HG03039 (cell line): ENCODE measurements around the gene VIPR1.

ENCODE experiments used
- ATAC-seq: cut with Tn5 transposase; IDR thresholded peaks from one replicate; pipeline ENCODE4 v1.9.1; 2021; ENCODE audit warnings: mild to moderate bottlenecking, moderate library complexity; ENCODE audit not compliant: unreplicated experiment

Gene VIPR1

GRCh38 chr3:42493126-42493797, 9.2 kb upstream of the VIPR1 start:
- no peak for ATAC-seq

- no peak for ATAC-seq
Measured at GRCh38 chr3:42493798-42494151, 8.7 kb upstream of the VIPR1 start.

GRCh38 chr3:42495393-42495792, 7.0 kb upstream of the VIPR1 start:
- ATAC-seq: no peak

GRCh38 chr3:42497009-42497731, 5.3 kb upstream of the VIPR1 start:
- ATAC-seq: no peak

- ATAC-seq: no peak
Measured at GRCh38 chr3:42498034-42498433, 4.4 kb upstream of the VIPR1 start.

- ATAC-seq: no peak
Measured at GRCh38 chr3:42498791-42499477, 3.5 kb upstream of the VIPR1 start.

- no peak for ATAC-seq
Measured at GRCh38 chr3:42499478-42499871, 3.0 kb upstream of the VIPR1 start.

- ATAC-seq: no peak
Measured at GRCh38 chr3:42500091-42500490, 2.4 kb upstream of the VIPR1 start.

GRCh38 chr3:42500909-42501308, 1.5 kb upstream of the VIPR1 start:
- no peak for ATAC-seq

GRCh38 chr3:42501321-42501680, 1.1 kb upstream of the VIPR1 start:
- ATAC-seq: no peak

- no peak for ATAC-seq
Measured at GRCh38 chr3:42501681-42502428, 588 bp upstream of the VIPR1 start.

GRCh38 chr3:42503251-42503924, 945 bp downstream of the VIPR1 start:
- ATAC-seq: no peak

GRCh38 chr3:42503957-42504333, 1.5 kb downstream of the VIPR1 start:
- ATAC-seq: no peak

- no peak for ATAC-seq
Measured at GRCh38 chr3:42504334-42505127, 2.1 kb downstream of the VIPR1 start.

GRCh38 chr3:42505128-42505848, 2.8 kb downstream of the VIPR1 start:
- ATAC-seq: no peak

- no peak for ATAC-seq
Measured at GRCh38 chr3:42505849-42506410, 3.5 kb downstream of the VIPR1 start.

GRCh38 chr3:42507252-42507651, 4.8 kb downstream of the VIPR1 start:
- ATAC-seq: no peak

- ATAC-seq: no peak
Measured at GRCh38 chr3:42507761-42508335, 5.4 kb downstream of the VIPR1 start.

GRCh38 chr3:42508562-42508961, 6.1 kb downstream of the VIPR1 start:
- no peak for ATAC-seq
